HFF-Myc (cell line): ENCODE results near the gene FAM234A.

Experiments used
- DNase-seq: peaks from one replicate; pipeline ENCODE4 v3.0.0-alpha.2; 2011; ENCODE audit warnings: low read depth; ENCODE audit errors: extremely low read depth
- H3K4me3 ChIP-seq: replicated peaks from 2 replicates; pipeline ENCODE4 v1.5.1; 2011; ENCODE audit warnings: low read depth, mild to moderate bottlenecking, control low read depth, low read length
- TF ChIP-seq, protein P1 (sequence below): IDR thresholded peaks from 2 replicates; pipeline ENCODE4 v1.5.1; 2012; ENCODE audit warnings: mild to moderate bottlenecking, low read depth, low read length, control low read depth; ENCODE audit errors: missing control alignments

FAM234A gene, protein sequence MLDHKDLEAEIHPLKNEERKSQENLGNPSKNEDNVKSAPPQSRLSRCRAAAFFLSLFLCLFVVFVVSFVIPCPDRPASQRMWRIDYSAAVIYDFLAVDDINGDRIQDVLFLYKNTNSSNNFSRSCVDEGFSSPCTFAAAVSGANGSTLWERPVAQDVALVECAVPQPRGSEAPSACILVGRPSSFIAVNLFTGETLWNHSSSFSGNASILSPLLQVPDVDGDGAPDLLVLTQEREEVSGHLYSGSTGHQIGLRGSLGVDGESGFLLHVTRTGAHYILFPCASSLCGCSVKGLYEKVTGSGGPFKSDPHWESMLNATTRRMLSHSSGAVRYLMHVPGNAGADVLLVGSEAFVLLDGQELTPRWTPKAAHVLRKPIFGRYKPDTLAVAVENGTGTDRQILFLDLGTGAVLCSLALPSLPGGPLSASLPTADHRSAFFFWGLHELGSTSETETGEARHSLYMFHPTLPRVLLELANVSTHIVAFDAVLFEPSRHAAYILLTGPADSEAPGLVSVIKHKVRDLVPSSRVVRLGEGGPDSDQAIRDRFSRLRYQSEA

DNA sequence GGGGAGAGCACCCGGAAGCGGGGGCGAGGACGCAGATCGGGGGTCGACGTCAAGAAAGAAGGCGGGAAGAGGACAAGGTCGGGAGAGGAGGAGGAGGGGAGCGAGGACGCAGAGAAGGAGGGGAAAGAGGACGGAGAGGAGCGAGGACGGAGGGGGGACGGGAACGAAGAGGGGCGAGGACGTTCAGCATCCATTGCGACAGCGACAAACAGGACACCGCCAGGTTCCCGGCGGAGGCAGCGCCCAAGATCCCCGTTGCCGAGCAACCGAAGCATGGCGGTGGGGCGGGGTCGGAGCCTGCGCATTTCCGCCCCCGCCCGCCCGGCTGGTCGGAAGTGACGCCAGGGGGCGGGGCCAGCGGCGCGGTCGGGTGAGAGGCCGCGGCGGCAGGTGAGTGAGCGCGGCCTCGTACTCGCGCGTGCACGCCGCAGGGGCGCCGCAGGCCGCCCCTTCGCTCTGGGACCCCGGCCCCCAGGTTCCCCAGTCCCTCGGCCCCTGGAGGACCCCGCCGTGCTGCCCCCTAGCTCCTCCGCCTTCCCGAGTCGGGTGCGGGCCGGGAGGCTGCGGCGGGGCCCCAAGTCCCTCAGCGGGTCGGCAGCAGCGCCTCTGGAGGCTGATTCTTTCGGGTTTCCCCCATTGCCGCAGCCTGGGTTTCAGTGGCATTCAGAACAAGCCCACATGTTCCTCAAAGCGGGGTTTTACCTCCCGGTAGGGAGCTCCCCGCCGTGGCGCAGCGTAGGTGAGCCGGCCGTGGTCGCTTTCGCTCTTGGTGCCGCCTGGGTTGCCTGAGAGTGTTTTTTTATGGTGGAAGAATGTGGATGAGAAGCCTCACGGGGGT lies at the start of gene FAM234A:
Gene FAM234A, plus strand, starts transcription at position 354 of the 838 bp plus-strand sequence. CDS start 19,593 bp downstream, outside the sequence.
- H3K4me3 ChIP-seq, result peak within 1 kb of the TSS; percentile 97
- peak; percentile 67 for DNase-seq
- TF ChIP-seq, protein P1, sequence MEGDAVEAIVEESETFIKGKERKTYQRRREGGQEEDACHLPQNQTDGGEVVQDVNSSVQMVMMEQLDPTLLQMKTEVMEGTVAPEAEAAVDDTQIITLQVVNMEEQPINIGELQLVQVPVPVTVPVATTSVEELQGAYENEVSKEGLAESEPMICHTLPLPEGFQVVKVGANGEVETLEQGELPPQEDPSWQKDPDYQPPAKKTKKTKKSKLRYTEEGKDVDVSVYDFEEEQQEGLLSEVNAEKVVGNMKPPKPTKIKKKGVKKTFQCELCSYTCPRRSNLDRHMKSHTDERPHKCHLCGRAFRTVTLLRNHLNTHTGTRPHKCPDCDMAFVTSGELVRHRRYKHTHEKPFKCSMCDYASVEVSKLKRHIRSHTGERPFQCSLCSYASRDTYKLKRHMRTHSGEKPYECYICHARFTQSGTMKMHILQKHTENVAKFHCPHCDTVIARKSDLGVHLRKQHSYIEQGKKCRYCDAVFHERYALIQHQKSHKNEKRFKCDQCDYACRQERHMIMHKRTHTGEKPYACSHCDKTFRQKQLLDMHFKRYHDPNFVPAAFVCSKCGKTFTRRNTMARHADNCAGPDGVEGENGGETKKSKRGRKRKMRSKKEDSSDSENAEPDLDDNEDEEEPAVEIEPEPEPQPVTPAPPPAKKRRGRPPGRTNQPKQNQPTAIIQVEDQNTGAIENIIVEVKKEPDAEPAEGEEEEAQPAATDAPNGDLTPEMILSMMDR, result peak; percentile 26

DNA sequence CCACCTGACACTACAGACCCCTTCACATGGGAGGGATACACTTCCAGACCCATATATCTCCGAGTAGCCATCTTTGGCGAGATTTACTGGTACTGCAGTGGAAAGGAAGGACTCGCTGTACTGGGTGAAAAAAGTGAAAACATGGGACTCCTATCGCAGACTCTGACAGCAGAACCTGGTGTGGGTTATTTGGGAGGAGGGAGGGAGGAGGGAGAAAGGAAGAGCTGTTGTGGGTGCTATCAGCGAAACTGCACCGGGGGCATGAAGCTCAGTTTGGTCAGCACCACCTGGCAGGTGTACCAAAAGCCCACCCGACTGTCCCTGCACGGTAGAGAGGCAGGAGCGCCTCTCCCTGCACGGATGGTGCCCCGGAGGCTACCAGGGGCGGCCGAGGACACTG lies 49.4 kb upstream of the FAM234A start:
- TF ChIP-seq, protein P1, result no peak
- no peak overlapping the region for H3K4me3 ChIP-seq
- DNase-seq, result no peak

DNA sequence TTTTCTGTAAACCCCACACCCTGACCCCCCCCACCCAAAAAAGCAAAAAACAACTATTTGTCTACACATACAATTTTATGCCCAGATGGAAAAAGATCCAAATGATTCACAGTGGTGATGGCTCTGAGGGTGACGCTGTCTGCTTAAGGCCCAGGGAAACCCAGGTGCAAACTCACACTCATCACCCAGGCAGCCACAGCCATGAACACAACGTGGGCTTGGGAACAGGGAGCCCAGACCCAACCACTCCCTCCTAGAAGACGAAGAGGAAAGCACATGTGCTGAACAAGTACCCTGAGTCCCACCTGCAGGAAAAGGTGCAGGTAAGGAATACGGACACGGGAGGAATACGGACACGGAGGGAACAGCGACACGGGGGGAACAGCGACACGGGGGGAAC lies 48.9 kb upstream of the FAM234A start:
- H3K4me3 ChIP-seq, result no peak overlapping the region
- TF ChIP-seq, protein P1, result no peak
- no peak for DNase-seq

DNA sequence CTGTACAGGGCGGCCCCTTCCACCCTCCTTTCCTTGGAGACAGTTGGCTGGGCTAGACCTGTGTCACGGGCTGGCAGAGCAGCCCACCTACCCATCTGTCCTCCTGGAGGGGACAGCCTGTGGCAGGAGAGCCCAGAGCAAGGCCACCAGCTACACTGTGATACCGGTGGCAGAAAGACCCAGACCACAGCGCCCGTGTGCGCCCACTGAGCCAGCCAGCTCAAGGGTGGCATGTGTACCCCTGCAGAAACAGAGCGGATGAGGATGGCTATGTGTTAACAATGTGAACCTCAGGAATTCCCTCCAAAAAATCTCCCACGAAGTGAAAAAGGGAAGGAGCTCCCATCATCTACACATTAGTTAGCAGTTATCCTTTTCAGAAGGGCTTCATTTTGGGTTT lies 47.3 kb upstream of the FAM234A start:
- no peak for DNase-seq
- TF ChIP-seq, protein P1, result no peak
- no peak overlapping the region for H3K4me3 ChIP-seq

DNA sequence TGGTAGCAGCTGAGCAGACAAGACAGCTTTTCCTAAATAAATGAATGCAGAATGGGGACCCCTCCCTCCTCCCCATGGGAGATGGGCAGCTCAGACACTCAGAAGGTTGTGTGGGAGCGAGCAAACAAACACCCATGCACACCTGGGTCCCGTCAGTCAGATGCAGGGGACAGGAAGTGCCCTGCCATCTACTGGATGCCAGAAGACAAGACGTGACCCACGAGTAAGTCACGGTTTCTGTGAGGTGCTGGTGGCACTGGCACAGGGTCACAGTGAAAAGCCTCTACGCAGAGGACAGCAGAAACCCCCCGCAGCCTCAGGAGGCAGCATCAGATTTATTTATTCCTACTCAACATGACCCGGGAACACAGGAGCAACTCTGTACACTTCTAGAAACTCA lies 45.9 kb upstream of the FAM234A start:
- no peak for DNase-seq
- no peak overlapping the region for H3K4me3 ChIP-seq
- TF ChIP-seq, protein P1, result no peak

DNA sequence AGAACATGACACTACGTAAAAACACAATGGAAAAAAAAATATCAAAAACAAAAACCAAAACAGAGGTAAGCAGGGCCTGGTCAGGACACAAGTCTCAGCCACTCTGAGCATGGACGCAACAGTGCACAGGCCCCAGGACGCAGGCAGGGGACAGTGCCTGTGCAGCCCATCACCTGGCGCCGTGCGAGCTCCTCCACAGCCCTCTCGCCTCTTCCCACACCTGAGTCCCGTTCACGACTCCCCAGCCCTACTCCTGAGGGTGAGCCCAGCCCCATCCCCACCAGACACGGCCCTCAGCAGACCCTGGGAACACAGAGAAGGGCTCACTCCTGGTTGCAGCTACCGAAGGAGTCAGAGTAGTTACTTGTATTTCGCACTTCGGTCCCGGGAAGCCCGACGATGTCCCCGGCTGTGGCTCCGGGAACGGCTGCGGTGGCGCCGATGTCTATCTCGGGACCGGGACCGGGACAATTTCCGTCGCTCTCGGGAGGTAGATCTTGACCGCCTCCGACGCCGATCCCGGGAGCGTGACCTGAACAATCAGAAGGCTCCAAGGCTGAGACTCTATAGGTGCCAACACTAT lies 44.9 kb upstream of the FAM234A start:
- TF ChIP-seq, protein P1, result no peak
- DNase-seq, result no peak
- H3K4me3 ChIP-seq, result no peak overlapping the region
